Pancreas (tissue), 10 donors: ENCODE results near the gene AGXT. TPM values are rescaled to one million over a fixed set of nuclear protein-coding genes. Genes with fewer than 3 reads are reported as not detected.
A peak's percentile ranks its signal among the peaks of the same experiment; 100 is the strongest.

Experiments
- ATAC-seq, 4 donors: fragments of 200-7000 bp; cut with Tn5 transposase; one replicate each; pipeline versions ENCODE4 v1.8.0 to v1.9.1; 2020; ENCODE audit warnings: mild to moderate bottlenecking in 4 of 4, moderate library complexity in 4 of 4
- DNase-seq, 6 donors: peaks; one replicate each; pipeline ENCODE4 v3.0.0-alpha.2; 2020
- FAIRE-seq: peaks from 2 replicates; lab custom pipeline; 2012; peaks lifted over from hg19 to GRCh38; lab: Jason Lieb, UNC
- H3K27ac ChIP-seq, 4 donors: fragments of 200-600 bp; sonication (generic); 1 replicate in 3 of 4; 2 replicates in 1 of 4; pipeline versions ENCODE4 v1.5.0 to v1.8.0; 2020
- H3K27me3 ChIP-seq, 4 donors: fragments of 200-600 bp; one replicate each; pipeline ENCODE4 v1.8.0; 2021
- H3K36me3 ChIP-seq, 3 donors: fragments of 200-600 bp; sonication (generic) in 1 of 3; one replicate each; pipeline versions ENCODE4 v1.5.0 to v1.8.0; 2020 to 2021
- H3K4me1 ChIP-seq, 3 donors: fragments of 200-600 bp; one replicate each; pipeline ENCODE4 v1.8.0; 2021
- H3K4me3 ChIP-seq, 4 donors: fragments of 200-600 bp; sonication (generic) in 2 of 4; one replicate each; pipeline versions ENCODE4 v1.5.0 to v1.8.0; 2020 to 2021
- H3K9me3 ChIP-seq, 4 donors: fragments of 200-600 bp; one replicate each; pipeline ENCODE4 v1.8.0; 2021
- whole genome bisulfite sequencing, 2 donors: extraction: QIAGEN DNeasy Blood & Tissue Kit; methylation state at CpG; one replicate each; pipeline ENCODE4 v1.1.7; 2013; 5-methylcytosine and 5-hydroxymethylcytosine counted together
- intact Hi-C, 3 donors: fragments of 100-400 bp; cut with DNase I; formaldehyde crosslinking; loops; one replicate each; pipeline versions ENCODE4 v1.11.1 to v1.14.2; 2022
- polyA plus RNA-seq, 2 donors: library from polyadenylated mRNA; stranded (reverse); fragments of 200-250 nt; gene quantifications; one replicate each; pipeline ENCODE4 v1.2.3, GENCODE V29; 2013
- total RNA-seq, 6 donors: library from RNA; stranded (reverse); fragmentation: NEBNext Ultra II Directional in 4 of 6; extraction: Animal tissue kit (Norgen Biotek cat#: 25700) in 4 of 6; gene quantifications; one replicate each; pipeline versions ENCODE4 v1.2.1 to v1.2.4, GENCODE V29; 2021 to 2023
- TF ChIP-seq, protein P1 (sequence below), 4 donors: fragments of 200-600 bp; sonication (generic) in 3 of 4; IDR thresholded peaks; one replicate each; pipeline versions ENCODE4 v1.5.0 to v1.8.0; 2021; ENCODE audit warnings: antibody characterized with exemption in 4 of 4
- donor health status: healthy with polysubstance abuse.
- donor health status: DM: no; HTN: no; CAD: no; lungs with moderate emphysema.
- donor health status: DM: no; HTN: no; CAD: no.
- donor health status: control.
- donor health status: control.
- donor health status: Bipolar disorder and iron deficiency.
- donor health status: DM: yes; HTN: yes; CAD: no.
- donor health status: DM: no; HTN: no; CAD: no.
- donor health status: DM: no; HTN: no; CAD: no.
- donor health status: DM: yes; HTN: yes; CAD: no.

AGXT gene
- total and polyA plus RNA-seq, 8 donors: 0.07 to 0.76 (median 0.08) TPM; not detected in 5

DNA sequence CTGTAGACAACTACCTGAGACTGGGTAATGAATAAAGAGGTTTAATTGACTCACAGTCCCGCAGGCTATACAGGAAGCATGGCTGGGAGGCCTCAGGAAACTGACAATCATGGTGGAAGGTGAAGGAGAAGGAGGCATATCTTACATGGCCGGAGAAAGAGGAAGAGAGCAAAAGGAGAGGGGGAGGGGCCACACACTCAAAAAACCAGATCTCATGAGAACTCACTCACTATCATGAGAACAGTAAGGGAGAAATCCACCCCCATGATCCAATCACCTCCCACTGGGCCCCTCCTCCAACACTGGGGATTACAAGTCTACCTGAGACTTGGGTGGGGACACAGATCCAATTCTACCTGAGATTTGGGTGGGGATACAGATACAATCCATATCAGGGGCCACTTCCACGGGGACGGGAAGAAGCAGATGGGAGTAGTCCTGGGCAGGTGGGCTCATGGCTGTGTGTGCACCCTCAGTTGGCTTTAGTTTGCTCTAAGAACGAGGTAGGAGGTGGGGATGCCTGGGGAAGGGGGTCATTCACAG is 17.5 kb downstream of the AGXT start:
- TF ChIP-seq, protein P1, sequence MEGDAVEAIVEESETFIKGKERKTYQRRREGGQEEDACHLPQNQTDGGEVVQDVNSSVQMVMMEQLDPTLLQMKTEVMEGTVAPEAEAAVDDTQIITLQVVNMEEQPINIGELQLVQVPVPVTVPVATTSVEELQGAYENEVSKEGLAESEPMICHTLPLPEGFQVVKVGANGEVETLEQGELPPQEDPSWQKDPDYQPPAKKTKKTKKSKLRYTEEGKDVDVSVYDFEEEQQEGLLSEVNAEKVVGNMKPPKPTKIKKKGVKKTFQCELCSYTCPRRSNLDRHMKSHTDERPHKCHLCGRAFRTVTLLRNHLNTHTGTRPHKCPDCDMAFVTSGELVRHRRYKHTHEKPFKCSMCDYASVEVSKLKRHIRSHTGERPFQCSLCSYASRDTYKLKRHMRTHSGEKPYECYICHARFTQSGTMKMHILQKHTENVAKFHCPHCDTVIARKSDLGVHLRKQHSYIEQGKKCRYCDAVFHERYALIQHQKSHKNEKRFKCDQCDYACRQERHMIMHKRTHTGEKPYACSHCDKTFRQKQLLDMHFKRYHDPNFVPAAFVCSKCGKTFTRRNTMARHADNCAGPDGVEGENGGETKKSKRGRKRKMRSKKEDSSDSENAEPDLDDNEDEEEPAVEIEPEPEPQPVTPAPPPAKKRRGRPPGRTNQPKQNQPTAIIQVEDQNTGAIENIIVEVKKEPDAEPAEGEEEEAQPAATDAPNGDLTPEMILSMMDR (IDR thresholded peaks at IDR 0.05): no peak
- Histone ChIP-seq H3K4me1 (no peaks in the 10 kb centered on the region), H3K36me3 (no peaks in the 10 kb centered on the region), H3K27me3 (no peaks in the 10 kb centered on the region), H3K4me3 (no peak overlapping the region), H3K9me3 (no peaks in the 10 kb centered on the region), H3K27ac (no peak overlapping the region)
- intact Hi-C loops: no loop called here
- ATAC-seq (no peak), DNase-seq (no peak), FAIRE-seq (no peak)
- 85 to 88% methylated on average over 5 of the region's 5 CpGs for WGBS, 2 donors

DNA sequence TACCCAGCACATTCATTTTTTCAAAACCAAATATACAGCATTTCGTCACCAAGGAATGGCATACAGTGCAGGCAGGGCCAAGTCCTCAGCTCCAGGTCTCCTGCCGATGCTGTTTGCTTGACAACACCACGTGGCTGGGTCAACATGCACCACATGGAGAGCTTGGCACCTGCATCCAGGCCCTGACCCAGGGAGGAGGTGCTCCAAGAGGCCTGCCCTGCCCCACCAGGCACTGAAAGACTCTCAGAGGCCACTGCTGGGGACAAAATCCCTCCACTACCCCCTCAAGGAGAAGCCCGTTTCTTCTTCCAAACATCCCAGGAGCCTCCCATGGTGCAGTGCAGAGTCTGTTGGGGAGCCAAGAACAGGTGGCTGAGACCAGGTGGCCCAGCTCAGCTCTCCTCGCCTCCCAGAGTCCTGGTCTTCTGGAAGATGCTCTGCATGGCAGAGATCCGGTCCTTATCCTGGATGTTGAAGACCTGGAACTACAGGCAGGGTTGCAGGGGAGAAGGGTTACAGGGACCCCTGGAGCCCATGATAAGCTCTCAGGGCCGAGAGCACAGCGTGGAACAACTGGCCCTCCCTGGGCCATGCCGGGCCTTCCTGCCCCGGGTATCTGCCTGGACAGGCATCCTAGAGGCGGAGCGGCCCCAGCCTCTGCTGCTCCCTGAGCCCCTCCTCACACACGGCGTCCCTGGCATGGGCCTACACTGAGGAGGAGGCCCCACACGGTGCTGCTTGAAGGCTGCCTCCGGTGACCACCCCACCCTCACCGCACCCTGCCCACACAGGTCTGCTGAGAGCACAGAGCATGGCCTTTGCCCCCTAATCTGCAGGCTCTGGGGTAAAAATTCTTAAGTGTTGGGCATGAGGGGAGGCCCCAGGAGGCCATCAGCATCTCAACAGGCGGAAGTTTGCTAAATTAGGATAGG is 18.3 kb downstream of the AGXT start:
- no peaks in the 10 kb centered on the region for H3K27me3 ChIP-seq
- H3K4me3 ChIP-seq: no peak overlapping the region
- WGBS, 2 donors: 79 to 84% methylated on average over 17 to 18 of the region's 18 CpGs
- TF ChIP-seq, protein P1 (IDR thresholded peaks at IDR 0.05): no peak
- FAIRE-seq (no peak), ATAC-seq (peak; percentile 26 to 78 (median 57)), DNase-seq (peak in 5 of 6 donors; percentile 25 to 64 (median 48))
- no peaks in the 10 kb centered on the region for H3K9me3 ChIP-seq
- H3K4me1 ChIP-seq: no peaks in the 10 kb centered on the region
- intact Hi-C loops: no loop called here
- no peaks in the 10 kb centered on the region for H3K36me3 ChIP-seq
- H3K27ac ChIP-seq: no peak overlapping the region

DNA sequence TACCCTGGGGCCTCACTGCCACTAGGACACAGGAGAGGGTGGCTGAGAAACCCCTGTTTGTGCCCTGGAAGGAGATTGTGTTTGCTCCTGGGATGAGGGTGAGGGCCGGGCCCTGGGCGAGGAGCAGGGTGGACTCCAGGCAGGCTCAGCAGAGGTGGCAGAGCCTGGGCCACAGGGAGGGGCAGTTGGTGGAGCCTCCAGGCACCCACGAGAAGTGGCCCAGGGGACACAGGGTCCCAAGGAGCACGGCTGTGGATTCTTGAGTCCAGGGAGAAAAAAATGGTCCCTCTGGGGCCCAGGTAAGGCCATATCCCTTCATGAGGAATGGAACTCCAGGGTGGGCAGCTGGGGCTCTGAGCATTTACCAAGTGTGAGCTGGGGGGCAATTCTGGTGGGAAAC is 19.0 kb downstream of the AGXT start:
- 85 to 91% methylated on average over 4 of the region's 4 CpGs for WGBS, 2 donors
- ATAC-seq (no peak), DNase-seq (peak in 2 of 6 donors; percentile 33 to 40), FAIRE-seq (no peak)
- intact Hi-C loops: no loop called here
- no peak overlapping the region for H3K27ac ChIP-seq
- no peaks in the 10 kb centered on the region for H3K27me3 ChIP-seq
- H3K4me3 ChIP-seq: no peak overlapping the region
- TF ChIP-seq, protein P1 (IDR thresholded peaks at IDR 0.05): no peak
- H3K9me3 ChIP-seq: no peaks in the 10 kb centered on the region
- H3K36me3 ChIP-seq: no peaks in the 10 kb centered on the region
- H3K4me1 ChIP-seq: no peaks in the 10 kb centered on the region

DNA sequence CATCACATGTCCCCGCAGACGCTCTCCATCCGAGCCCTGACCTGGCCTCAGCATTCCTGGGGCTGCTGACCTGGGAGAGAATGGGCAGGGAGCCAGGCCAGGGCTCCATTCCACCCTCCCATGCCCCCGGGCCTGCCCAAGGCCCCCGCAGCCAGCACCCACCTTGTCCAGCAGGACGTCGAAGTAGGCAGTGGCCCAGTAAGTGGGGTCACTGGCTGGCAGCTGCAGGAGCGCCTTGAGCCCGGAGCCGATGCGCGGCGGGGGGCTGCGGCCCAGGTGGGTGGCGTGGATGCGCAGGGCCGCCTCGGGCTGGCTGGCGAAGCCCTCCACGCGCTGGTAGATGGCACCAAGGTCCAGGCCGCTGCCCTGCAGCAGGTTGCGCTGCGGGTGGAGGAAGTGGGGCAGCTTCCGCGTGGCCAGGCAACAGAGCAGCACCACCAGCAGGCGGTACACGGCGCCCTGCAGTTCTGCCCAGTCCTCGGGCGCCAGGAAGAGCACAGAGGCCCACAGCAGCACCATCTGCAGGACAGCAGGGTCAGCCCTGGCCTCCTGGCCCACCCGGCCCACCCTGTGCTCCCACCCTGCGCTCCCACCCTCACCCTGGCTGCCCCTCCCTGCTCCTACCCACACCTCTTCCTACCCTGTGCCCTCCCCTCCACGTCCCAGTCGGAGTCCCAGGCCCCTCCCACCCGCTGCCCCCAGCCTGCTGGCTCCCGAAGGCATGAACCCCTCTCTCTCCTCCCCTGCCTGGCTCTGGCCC is 19.7 kb downstream of the AGXT start:
- DNase-seq: peak in 3 of 6 donors; percentile 17 to 61 (median 43)
- no peaks in the 10 kb centered on the region for H3K27me3 ChIP-seq

More for the DNA sequence above, 19.7 kb downstream of the AGXT start:
- intact Hi-C loops: no loop called here
- Histone ChIP-seq H3K4me3 (no peak overlapping the region), H3K4me1 (no peaks in the 10 kb centered on the region), H3K27ac (no peak overlapping the region), H3K9me3 (no peaks in the 10 kb centered on the region), H3K36me3 (no peaks in the 10 kb centered on the region)
- ATAC-seq (no peak), FAIRE-seq (no peak)
- 91 to 95% methylated on average over 31 to 37 of the region's 37 CpGs for WGBS, 2 donors
- TF ChIP-seq, protein P1 (IDR thresholded peaks at IDR 0.05): no peak
